Liver (tissue), 9 donors: ENCODE measurements around the gene PPP1R9A. TPM values are rescaled to one million over a fixed set of nuclear protein-coding genes. Genes with fewer than 3 reads are reported as not detected.

Experiments
- DNase-seq: peaks from one replicate; pipeline ENCODE4 v3.0.0-alpha.2; 2017; ENCODE audit warnings: low spot score
- H3K27ac ChIP-seq, 2 donors: one replicate each; pipeline ENCODE4 v1.7.0; 2013; ENCODE audit warnings: inconsistent platforms in 2 of 2, low read length in 2 of 2, control low read depth in 1 of 2, low read depth in 1 of 2, mild to moderate bottlenecking in 1 of 2
- H3K27me3 ChIP-seq, 4 donors: one replicate each; pipeline versions ENCODE4 v1.6.1 to v1.7.0; 2013; ENCODE audit warnings: low read length in 3 of 4, inconsistent platforms in 1 of 4, mild to moderate bottlenecking in 1 of 4, moderate library complexity in 1 of 4; ENCODE audit not compliant: control insufficient read depth in 4 of 4, insufficient read depth in 4 of 4
- H3K36me3 ChIP-seq, 4 donors: one replicate each; pipeline versions ENCODE4 v1.6.1 to v1.7.0; 2013; ENCODE audit warnings: low read length in 3 of 4, mild to moderate bottlenecking in 3 of 4, low read depth in 1 of 4, moderate library complexity in 1 of 4; ENCODE audit not compliant: control insufficient read depth in 4 of 4, insufficient read depth in 3 of 4
- H3K4me1 ChIP-seq, 4 donors: one replicate each; pipeline versions ENCODE4 v1.6.1 to v1.7.0; 2013; ENCODE audit warnings: low read length in 3 of 4, mild to moderate bottlenecking in 3 of 4, moderate library complexity in 1 of 4; ENCODE audit not compliant: control insufficient read depth in 4 of 4, insufficient read depth in 4 of 4
- H3K4me3 ChIP-seq, 3 donors: one replicate each; pipeline versions ENCODE4 v1.6.1 to v1.7.0; 2013; ENCODE audit warnings: low read length in 3 of 3, control low read depth in 1 of 3, low read depth in 1 of 3, mild to moderate bottlenecking in 1 of 3
- H3K9ac ChIP-seq, 2 donors: one replicate each; pipeline ENCODE4 v1.7.0; 2013; ENCODE audit warnings: low read length in 2 of 2, mild to moderate bottlenecking in 2 of 2, moderate library complexity in 2 of 2, control low read depth in 1 of 2, low read depth in 1 of 2
- H3K9me3 ChIP-seq, 4 donors: one replicate each; pipeline versions ENCODE4 v1.6.1 to v1.7.0; 2013; ENCODE audit warnings: low read length in 3 of 4; ENCODE audit not compliant: control insufficient read depth in 4 of 4
- CTCF ChIP-seq: fragments of 150-350 bp; IDR thresholded peaks from 2 replicates; pipeline ENCODE4 v1.5.1; 2017; ENCODE audit warnings: improper control_type of control experiment, low read depth, low read length; ENCODE audit not compliant: missing input control
- EGR1 ChIP-seq, 2 donors: IDR thresholded peaks; 2 replicates each; pipeline ENCODE4 v1.6.1; 2016 to 2018; ENCODE audit warnings: antibody characterized with exemption in 2 of 2, low read depth in 2 of 2
- FOXA1 ChIP-seq: IDR thresholded peaks from 2 replicates; pipeline ENCODE4 v1.6.1; 2016; ENCODE audit warnings: antibody characterized with exemption
- GABPA ChIP-seq, 2 donors: IDR thresholded peaks in 1 of 2; conservative IDR thresholded peaks in 1 of 2; 2 replicates each; pipeline ENCODE4 v1.6.1; 2016; ENCODE audit warnings: antibody characterized with exemption in 2 of 2, mild to moderate bottlenecking in 1 of 2, moderate library complexity in 1 of 2
- HNF4A ChIP-seq, 2 donors: conservative IDR thresholded peaks; 2 replicates each; pipeline ENCODE4 v1.6.1; 2016; ENCODE audit warnings: antibody characterized with exemption in 2 of 2, mild to moderate bottlenecking in 2 of 2
- HNF4G ChIP-seq: IDR thresholded peaks from 2 replicates; pipeline ENCODE4 v1.6.1; 2016; ENCODE audit warnings: antibody characterized with exemption
- JUND ChIP-seq, 2 donors: IDR thresholded peaks; 2 replicates each; pipeline ENCODE4 v1.6.1; 2016; ENCODE audit warnings: antibody characterized with exemption in 2 of 2
- NR2F2 ChIP-seq: IDR thresholded peaks from 2 replicates; pipeline ENCODE4 v1.6.1; 2016; ENCODE audit warnings: antibody characterized with exemption
- RXRA ChIP-seq, 2 donors: IDR thresholded peaks; 2 replicates each; pipeline ENCODE4 v1.6.1; 2017 to 2018; ENCODE audit warnings: antibody characterized with exemption in 2 of 2, mild to moderate bottlenecking in 1 of 2
- SP1 ChIP-seq: IDR thresholded peaks from 2 replicates; pipeline ENCODE4 v1.6.1; 2018; ENCODE audit warnings: antibody characterized with exemption, mild to moderate bottlenecking
- YY1 ChIP-seq: IDR thresholded peaks from 2 replicates; pipeline ENCODE4 v1.6.1; 2016; ENCODE audit warnings: antibody characterized with exemption, mild to moderate bottlenecking
- whole genome bisulfite sequencing: extraction: QIAGEN DNeasy Blood & Tissue Kit; methylation state at CpG from one replicate; pipeline ENCODE4 v1.1.7; 2013; 5-methylcytosine and 5-hydroxymethylcytosine counted together
- polyA plus RNA-seq, 2 donors: library from polyadenylated mRNA; stranded (reverse) in 1 of 2; unstranded in 1 of 2; fragments of 200-250 nt in 1 of 2; fragments of >200 nt in 1 of 2; fragmentation: Nextera tagmentation in 1 of 2; extraction: Ambion mirVana in 1 of 2; gene quantifications; one replicate each; pipeline versions ENCODE4 v1.2.1 to v1.2.3, GENCODE V29; 2013 to 2015
- total RNA-seq, 2 donors: library from RNA; depleted of rRNA; stranded (reverse); fragments of >200 nt; gene quantifications; one replicate each; pipeline ENCODE4 v1.2.3, GENCODE V29; 2014
- TF ChIP-seq, protein P1 (sequence below): IDR thresholded peaks from 2 replicates; pipeline ENCODE4 v1.6.1; 2016; ENCODE audit warnings: antibody characterized with exemption
- TF ChIP-seq, protein P2 (sequence below): IDR thresholded peaks from 2 replicates; pipeline ENCODE4 v1.6.1; 2016; ENCODE audit warnings: antibody characterized with exemption
- donor health status: healthy.
- donor health status: healthy.
- donor health status: healthy.
- donor health status: healthy.
- donor health status: healthy.

Gene PPP1R9A
- total and polyA plus RNA-seq, 4 donors: 0.17 to 5.4 (median 2.7) TPM

DNA sequence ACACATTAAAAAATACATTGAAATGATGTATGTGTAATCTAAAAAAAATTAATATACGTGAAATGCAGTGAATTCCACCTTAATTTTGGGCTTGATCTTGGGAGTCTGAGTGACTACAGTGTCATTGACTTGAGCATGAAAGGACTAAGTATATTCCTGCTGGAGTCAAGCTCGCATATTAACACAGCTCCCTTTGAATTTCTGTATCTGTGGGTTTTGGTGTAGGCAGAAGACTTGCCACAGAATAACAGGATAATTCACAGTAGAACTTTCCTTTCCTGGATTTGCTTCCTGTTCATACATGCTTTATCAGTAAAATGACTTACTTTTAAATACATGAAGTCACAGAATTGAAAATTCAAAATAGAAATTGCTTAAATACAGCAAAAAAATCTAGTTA lies 55.3 kb downstream of the PPP1R9A start:
- 79% methylated on average over 2 of the region's 2 CpGs for WGBS
- no peak overlapping the region for H3K27ac ChIP-seq
- TF ChIP-seq JUND (IDR thresholded peaks at IDR 0.05) (no peak), GABPA (IDR thresholded peaks at IDR 0.05 in 1 of 2, conservative IDR thresholded peaks at IDR 0.05 in 1 of 2) (no peak), SP1 (no peak), HNF4G (no peak), YY1 (no peak), NR2F2 (no peak), EGR1 (IDR thresholded peaks at IDR 0.05; ENCODE audit: low read depth in 2 of 2) (no peak), HNF4A (conservative IDR thresholded peaks at IDR 0.05) (no peak), CTCF (no peak), FOXA1 (no peak)
- TF ChIP-seq, protein P1, sequence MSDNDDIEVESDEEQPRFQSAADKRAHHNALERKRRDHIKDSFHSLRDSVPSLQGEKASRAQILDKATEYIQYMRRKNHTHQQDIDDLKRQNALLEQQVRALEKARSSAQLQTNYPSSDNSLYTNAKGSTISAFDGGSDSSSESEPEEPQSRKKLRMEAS: no peak
- TF ChIP-seq, protein P2, sequence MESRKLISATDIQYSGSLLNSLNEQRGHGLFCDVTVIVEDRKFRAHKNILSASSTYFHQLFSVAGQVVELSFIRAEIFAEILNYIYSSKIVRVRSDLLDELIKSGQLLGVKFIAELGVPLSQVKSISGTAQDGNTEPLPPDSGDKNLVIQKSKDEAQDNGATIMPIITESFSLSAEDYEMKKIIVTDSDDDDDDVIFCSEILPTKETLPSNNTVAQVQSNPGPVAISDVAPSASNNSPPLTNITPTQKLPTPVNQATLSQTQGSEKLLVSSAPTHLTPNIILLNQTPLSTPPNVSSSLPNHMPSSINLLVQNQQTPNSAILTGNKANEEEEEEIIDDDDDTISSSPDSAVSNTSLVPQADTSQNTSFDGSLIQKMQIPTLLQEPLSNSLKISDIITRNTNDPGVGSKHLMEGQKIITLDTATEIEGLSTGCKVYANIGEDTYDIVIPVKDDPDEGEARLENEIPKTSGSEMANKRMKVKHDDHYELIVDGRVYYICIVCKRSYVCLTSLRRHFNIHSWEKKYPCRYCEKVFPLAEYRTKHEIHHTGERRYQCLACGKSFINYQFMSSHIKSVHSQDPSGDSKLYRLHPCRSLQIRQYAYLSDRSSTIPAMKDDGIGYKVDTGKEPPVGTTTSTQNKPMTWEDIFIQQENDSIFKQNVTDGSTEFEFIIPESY: no peak

GRCh38 chr7:94969434-94970084 lies 62.2 kb downstream of the PPP1R9A start:
- Histone ChIP-seq H3K4me3 (no peak overlapping the region), H3K36me3 (no peaks in the 10 kb centered on the region), H3K27me3 (no peaks in the 10 kb centered on the region), H3K27ac (no peak overlapping the region), H3K9ac (no peak overlapping the region), H3K4me1 (no peaks in the 10 kb centered on the region), H3K9me3 (no peaks in the 10 kb centered on the region)
- 59% methylated on average over 8 of the region's 8 CpGs for WGBS
- no peak for TF ChIP-seq HNF4G
- no peak for TF ChIP-seq FOXA1
- no peak for TF ChIP-seq RXRA (IDR thresholded peaks at IDR 0.05)
- no peak for TF ChIP-seq NR2F2
- TF ChIP-seq, protein P2: no peak
- DNase-seq: no peak

More for the DNA sequence above, 55.3 kb downstream of the PPP1R9A start:
- no peak overlapping the region for H3K9ac ChIP-seq
- no peak for DNase-seq
- no peak overlapping the region for H3K4me3 ChIP-seq
- no peaks in the 10 kb centered on the region for H3K27me3 ChIP-seq
- H3K36me3 ChIP-seq: no peaks in the 10 kb centered on the region
- H3K9me3 ChIP-seq: no peaks in the 10 kb centered on the region
- peaks cover 0 to 2% (median 0%) of the 10 kb centered on the region in 4 donors for H3K4me1 ChIP-seq
